Activated CD4-positive, CD25-positive, alpha-beta regulatory T cell treated with anti-CD3 and anti-CD28 coated beads, Interleukin-2, amount 50 U/mL, for 72 hours (primary cell): ENCODE results near the gene SEC24A.
A peak's percentile ranks its signal among the peaks of the same experiment; 100 is the strongest.
"Not testable (repeated sequence)": the region's sequence is repeated elsewhere in the genome, so short reads cannot be mapped to it uniquely, and the experiment has no call there.

Experiments used
- DNase-seq: peaks from one replicate; pipeline ENCODE4 v3.0.0; 2021

SEC24A gene

GRCh38 chr5:134651531-134651930, 2.9 kb downstream of the SEC24A start:
- no peak for DNase-seq

- no peak for DNase-seq
Measured at GRCh38 chr5:134656690-134657089, 8.1 kb downstream of the SEC24A start.

DNA sequence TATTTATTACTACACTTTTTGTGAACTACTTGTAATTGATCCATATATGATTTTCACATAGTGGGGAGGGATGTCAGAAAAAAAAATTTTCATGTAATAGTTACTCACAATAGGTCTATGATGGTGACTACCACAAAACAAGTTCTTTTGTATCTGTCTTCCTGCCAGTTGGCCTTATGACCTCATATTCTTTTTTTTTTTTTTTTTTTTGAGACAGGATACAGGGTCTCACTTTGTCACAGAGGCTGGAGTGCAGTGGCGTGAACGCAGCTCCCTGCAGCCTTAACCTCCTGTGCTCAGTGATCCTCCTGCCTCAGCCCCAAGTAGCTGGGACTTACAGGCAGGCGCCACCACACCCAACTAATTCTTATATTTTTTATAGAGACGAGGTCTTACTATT, 10.9 kb downstream of the SEC24A start:
- DNase-seq: no peak

GRCh38 chr5:134659922-134660321, 11.3 kb downstream of the SEC24A start:
- DNase-seq: no peak

- DNase-seq: no peak
Measured at GRCh38 chr5:134662971-134663370, 14.4 kb downstream of the SEC24A start.

DNA sequence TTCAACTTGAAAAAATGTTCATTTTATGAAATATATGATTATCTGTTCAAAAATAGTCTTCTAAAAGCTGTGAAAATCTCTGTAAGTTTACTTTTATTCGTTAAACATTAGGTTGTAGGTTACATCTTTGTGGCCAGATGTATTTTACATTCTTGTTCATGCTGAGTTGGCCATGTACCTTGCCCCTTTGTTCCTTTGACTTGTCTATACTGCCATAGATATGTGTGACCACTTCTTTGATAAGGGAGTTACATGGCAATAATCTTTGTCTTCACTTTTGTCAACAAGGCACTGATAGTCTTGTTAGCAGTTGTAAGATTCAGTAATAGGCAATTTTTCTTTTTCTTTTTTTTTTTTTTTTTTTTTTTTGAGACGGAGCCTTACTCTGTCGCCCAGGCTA, 15.9 kb downstream of the SEC24A start:
- no peak for DNase-seq

GRCh38 chr5:134673546-134673945, 25.0 kb downstream of the SEC24A start:
- not testable (repeated sequence) for DNase-seq

- not testable (repeated sequence) for DNase-seq
Measured at GRCh38 chr5:134677357-134677756, 28.8 kb downstream of the SEC24A start.

- DNase-seq: not testable (repeated sequence)
Measured at GRCh38 chr5:134690144-134690543, 41.6 kb downstream of the SEC24A start.

- no peak for DNase-seq
Measured at GRCh38 chr5:134692722-134693121, 44.1 kb downstream of the SEC24A start.

GRCh38 chr5:134708301-134708700, 59.7 kb downstream of the SEC24A start:
- DNase-seq: no peak

GRCh38 chr5:134714120-134714519, 65.5 kb downstream of the SEC24A start:
- DNase-seq: no peak

GRCh38 chr5:134714541-134714940, 66.0 kb downstream of the SEC24A start:
- DNase-seq: no peak

- DNase-seq: not testable (repeated sequence)
Measured at GRCh38 chr5:134715466-134715865, 66.9 kb downstream of the SEC24A start.

- no peak for DNase-seq
Measured at GRCh38 chr5:134724872-134725271, 76.3 kb downstream of the SEC24A start.

DNA sequence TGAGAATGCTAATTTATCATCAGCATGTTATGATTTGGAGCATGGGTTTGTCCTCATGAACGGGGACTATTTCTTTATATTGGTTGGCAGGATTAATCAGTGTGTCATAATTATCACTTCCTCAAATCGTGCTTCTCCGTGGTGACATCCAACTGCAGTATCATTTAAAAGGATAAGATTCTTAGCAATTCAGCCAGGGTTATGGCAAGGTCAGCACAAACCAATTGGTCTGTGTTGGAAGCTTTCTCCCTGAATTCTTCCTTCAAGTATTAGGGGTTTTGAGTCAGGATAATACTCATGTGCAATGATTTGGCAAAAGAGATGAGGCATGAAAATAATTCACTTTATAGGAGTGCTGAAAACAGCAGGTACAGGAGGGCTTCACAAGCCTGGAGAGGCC, 84.2 kb downstream of the SEC24A start:
- no peak for DNase-seq

- DNase-seq: no peak
Measured at GRCh38 chr5:134735243-134735642, 86.7 kb downstream of the SEC24A start.

DNA sequence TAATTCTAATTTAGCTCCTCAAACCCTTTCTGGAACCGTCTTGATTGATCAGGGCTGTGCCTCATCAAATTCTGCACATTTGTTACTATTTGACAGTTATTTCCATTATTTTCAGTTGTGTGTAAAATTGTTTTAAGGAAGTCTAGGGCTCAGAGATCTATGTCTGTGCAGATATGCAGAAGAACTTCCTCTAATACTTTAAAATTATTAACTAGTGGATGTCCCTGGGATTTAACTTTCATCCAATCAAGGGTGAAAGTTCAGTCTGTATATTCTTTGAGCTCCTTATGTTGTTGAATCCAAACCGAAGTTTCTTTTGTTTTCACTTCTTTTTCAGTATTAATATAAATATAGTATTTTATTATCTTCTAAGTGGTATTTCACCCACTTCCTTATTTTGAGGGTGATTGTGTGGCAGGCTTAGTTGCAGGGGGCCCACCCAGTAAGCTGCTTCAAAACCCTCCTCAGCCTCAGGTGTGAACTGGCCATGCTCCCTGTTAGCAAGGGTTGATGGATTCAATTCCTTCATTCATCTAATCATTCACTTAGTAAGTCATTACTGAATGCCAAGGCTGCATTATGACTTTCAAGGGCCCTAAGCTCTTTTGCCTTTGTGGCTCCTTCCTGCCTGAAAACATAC, 87.7 kb downstream of the SEC24A start:
- DNase-seq: no peak

GRCh38 chr5:134738133-134738962, 89.8 kb downstream of the SEC24A start, which contains the start of gene CAMLG:
TSS of gene CAMLG (plus strand) at chr5:134738548. CDS start at chr5:134738621, 73 bp downstream.
- DNase-seq: peak; percentile 97

GRCh38 chr5:134738963-134739661, 90.5 kb downstream of the SEC24A start:
- no peak for DNase-seq

- DNase-seq: no peak
Measured at GRCh38 chr5:134741052-134741451, 92.5 kb downstream of the SEC24A start.

DNA sequence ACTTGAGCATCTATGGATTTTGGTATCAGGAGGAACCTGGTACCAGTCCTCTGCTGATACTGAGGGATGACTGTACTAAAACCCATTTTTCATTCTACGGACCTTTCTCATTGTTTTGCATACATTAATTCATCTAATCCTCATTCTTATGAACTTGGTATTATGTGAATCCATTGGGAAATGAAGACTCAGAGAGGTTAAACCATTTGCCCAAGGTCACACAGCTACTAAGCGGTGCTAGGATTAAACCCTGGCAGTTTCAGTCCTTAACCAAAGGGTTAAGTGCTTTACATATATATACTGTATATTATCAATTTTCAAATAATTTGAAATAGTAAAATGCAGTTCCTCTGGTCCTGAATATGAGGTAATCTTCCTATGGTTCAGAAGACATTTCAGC, 93.5 kb downstream of the SEC24A start:
- no peak for DNase-seq

DNA sequence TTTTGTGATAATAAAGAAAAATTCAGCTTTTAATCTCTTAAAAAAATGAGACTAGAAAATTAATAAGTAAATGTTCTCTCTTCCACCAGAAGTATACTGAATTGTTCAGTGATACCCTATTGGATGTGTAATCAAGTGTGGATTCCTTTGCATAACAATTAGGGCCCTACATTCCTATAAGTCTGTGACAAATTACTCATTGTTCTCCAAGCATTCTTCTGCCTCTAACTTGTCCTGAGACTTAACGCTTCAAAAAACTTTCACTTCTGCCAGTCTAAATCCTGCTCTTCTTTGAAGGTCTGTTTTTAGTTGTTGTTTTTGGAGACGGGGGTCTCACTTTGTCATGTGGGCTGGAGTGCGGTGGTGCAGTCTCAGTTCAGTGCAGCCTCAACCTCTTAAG, 100.8 kb downstream of the SEC24A start:
- no peak for DNase-seq

- no peak for DNase-seq
Measured at GRCh38 chr5:134758176-134758503, 109.6 kb downstream of the SEC24A start.
